MM.1S (cell line): ENCODE data around the gene DUSP1.

Experiments used
- DNase-seq: peaks from one replicate; pipeline ENCODE4 v3.0.0-alpha.2; 2015
- H2AFZ ChIP-seq: fragments of 300-600 bp; sonication (generic); 2 replicates; pipeline ENCODE4 v1.6.0; 2016; ENCODE audit warnings: antibody characterized with exemption, low read length
- H3F3A ChIP-seq: fragments of 300-600 bp; sonication (generic); 2 replicates; pipeline ENCODE4 v1.6.1; 2016; ENCODE audit warnings: mild to moderate bottlenecking, antibody characterized with exemption, low read length, moderate library complexity, mixed read lengths; ENCODE audit not compliant: insufficient read depth
- H3K27ac ChIP-seq: fragments of 300-600 bp; sonication (generic); 2 replicates; pipeline ENCODE4 v1.5.1; 2016; ENCODE audit warnings: mild to moderate bottlenecking, low read length
- H3K27me3 ChIP-seq: fragments of 300-600 bp; sonication (generic); replicated peaks from 2 replicates; pipeline ENCODE4 v1.6.0; 2016; ENCODE audit warnings: low read length; ENCODE audit not compliant: insufficient read depth
- H3K36me3 ChIP-seq: fragments of 300-600 bp; sonication (generic); replicated peaks from 2 replicates; pipeline ENCODE4 v1.6.1; 2016; ENCODE audit warnings: mild to moderate bottlenecking, low read length, mixed read lengths; ENCODE audit not compliant: insufficient read depth
- H3K4me1 ChIP-seq: fragments of 300-600 bp; sonication (generic); 2 replicates; pipeline ENCODE4 v1.6.1; 2016; ENCODE audit warnings: low read length, mixed read lengths
- H3K4me2 ChIP-seq: fragments of 300-600 bp; sonication (generic); 2 replicates; pipeline ENCODE4 v1.6.0; 2016; ENCODE audit warnings: low read depth, low read length
- H3K4me3 ChIP-seq: fragments of 300-600 bp; sonication (generic); 2 replicates; pipeline ENCODE4 v1.5.1; 2016; ENCODE audit warnings: low read length, mixed read lengths
- H3K79me2 ChIP-seq: fragments of 300-600 bp; sonication (generic); 2 replicates; pipeline ENCODE4 v1.6.1; 2016; ENCODE audit warnings: mixed run types, low read length, mixed read lengths
- H3K9ac ChIP-seq: fragments of 300-600 bp; sonication (generic); 2 replicates; pipeline ENCODE4 v1.6.1; 2016; ENCODE audit warnings: low read length, mixed read lengths
- H3K9me2 ChIP-seq: fragments of 300-600 bp; sonication (generic); replicated peaks from 2 replicates; pipeline ENCODE4 v1.6.1; 2016; ENCODE audit warnings: mild to moderate bottlenecking, low read length, mixed read lengths; ENCODE audit not compliant: insufficient read depth
- H3K9me3 ChIP-seq: fragments of 300-600 bp; sonication (generic); replicated peaks from 2 replicates; pipeline ENCODE4 v1.6.1; 2016; ENCODE audit warnings: mild to moderate bottlenecking, low read length, mixed read lengths; ENCODE audit not compliant: insufficient read depth
- H4K20me1 ChIP-seq: fragments of 300-600 bp; sonication (generic); 2 replicates; pipeline ENCODE4 v1.6.1; 2016; ENCODE audit warnings: mild to moderate bottlenecking, low read length, moderate library complexity, mixed read lengths; ENCODE audit not compliant: insufficient read depth
- CTCF ChIP-seq: fragments of 300-600 bp; sonication (generic); IDR thresholded peaks from 2 replicates; pipeline ENCODE4 v1.5.1; 2016; ENCODE audit warnings: antibody characterized with exemption, low read length, mixed read lengths
- EZH2 ChIP-seq: fragments of 300-600 bp; sonication (generic); optimal IDR thresholded peaks from 2 replicates; pipeline ENCODE3; 2017; ENCODE audit warnings: low read depth, mild to moderate bottlenecking, antibody characterized with exemption, low read length, mixed read lengths
- EZH2phosphoT487 ChIP-seq: fragments of 300-600 bp; sonication (generic); IDR thresholded peaks from 2 replicates; pipeline ENCODE4 v1.6.1; 2018; ENCODE audit warnings: antibody characterized with exemption, low read length

Gene DUSP1

GRCh38 chr5:172732201-172732865, 38.7 kb downstream of the DUSP1 start:
- Histone ChIP-seq H3K27me3 (no peaks in the 10 kb centered on the region), H3K4me2 (no peak overlapping the region), H4K20me1 (no peaks in the 10 kb centered on the region), H3K79me2 (no peaks in the 10 kb centered on the region), H3K36me3 (no peaks in the 10 kb centered on the region), H3K9me2 (no peaks in the 10 kb centered on the region), H3K9me3 (no peaks in the 10 kb centered on the region), H3F3A (no peaks in the 10 kb centered on the region), H3K4me1 (no peaks in the 10 kb centered on the region), H3K9ac (no peak overlapping the region), H2AFZ (no peak overlapping the region), H3K4me3 (no peak overlapping the region), H3K27ac (no peak overlapping the region)
- TF ChIP-seq EZH2phosphoT487, result no peak
- TF ChIP-seq EZH2, result no peak
- TF ChIP-seq CTCF, result no peak
- DNase-seq, result no peak

- H3K9ac ChIP-seq, result no peak overlapping the region
- H3K4me2 ChIP-seq, result no peak overlapping the region
These were observed 39.3 kb downstream of the DUSP1 start for GRCh38 chr5:172731680-172732074.

GRCh38 chr5:172730981-172731679, 39.9 kb downstream of the DUSP1 start:
- H3K4me3 ChIP-seq, result no peak overlapping the region
- no peak overlapping the region for H3K9ac ChIP-seq
- H3K27ac ChIP-seq, result no peak overlapping the region
- no peak for DNase-seq
- no peaks in the 10 kb centered on the region for H3K9me2 ChIP-seq
- no peak for TF ChIP-seq CTCF
- TF ChIP-seq EZH2, result no peak
- TF ChIP-seq EZH2phosphoT487, result no peak
- no peak overlapping the region for H3K4me2 ChIP-seq
- no peaks in the 10 kb centered on the region for H3K4me1 ChIP-seq
- H4K20me1 ChIP-seq, result no peaks in the 10 kb centered on the region
- H3K9me3 ChIP-seq, result no peaks in the 10 kb centered on the region
- no peak overlapping the region for H2AFZ ChIP-seq
- H3F3A ChIP-seq, result no peaks in the 10 kb centered on the region
- no peaks in the 10 kb centered on the region for H3K79me2 ChIP-seq
- H3K36me3 ChIP-seq, result no peaks in the 10 kb centered on the region
- no peaks in the 10 kb centered on the region for H3K27me3 ChIP-seq

More at GRCh38 chr5:172731680-172732074, 39.3 kb downstream of the DUSP1 start:
- Histone ChIP-seq H3K27me3 (no peaks in the 10 kb centered on the region), H3K36me3 (no peaks in the 10 kb centered on the region), H3K4me1 (no peaks in the 10 kb centered on the region), H3K79me2 (no peaks in the 10 kb centered on the region), H3K9me3 (no peaks in the 10 kb centered on the region), H2AFZ (no peak overlapping the region), H3K27ac (no peak overlapping the region), H4K20me1 (no peaks in the 10 kb centered on the region), H3F3A (no peaks in the 10 kb centered on the region), H3K9me2 (no peaks in the 10 kb centered on the region), H3K4me3 (no peak overlapping the region)
- no peak for DNase-seq
- TF ChIP-seq EZH2, result no peak
- TF ChIP-seq EZH2phosphoT487, result no peak
- TF ChIP-seq CTCF, result no peak
